Superior temporal gyrus (tissue), 1 donor: ENCODE measurements around the gene SDC3.

ENCODE experiments used
- DNase-seq: peaks from one replicate; pipeline ENCODE4 v3.0.0-alpha.2; 2016; ENCODE audit errors: extremely low spot score

SDC3 gene

DNA sequence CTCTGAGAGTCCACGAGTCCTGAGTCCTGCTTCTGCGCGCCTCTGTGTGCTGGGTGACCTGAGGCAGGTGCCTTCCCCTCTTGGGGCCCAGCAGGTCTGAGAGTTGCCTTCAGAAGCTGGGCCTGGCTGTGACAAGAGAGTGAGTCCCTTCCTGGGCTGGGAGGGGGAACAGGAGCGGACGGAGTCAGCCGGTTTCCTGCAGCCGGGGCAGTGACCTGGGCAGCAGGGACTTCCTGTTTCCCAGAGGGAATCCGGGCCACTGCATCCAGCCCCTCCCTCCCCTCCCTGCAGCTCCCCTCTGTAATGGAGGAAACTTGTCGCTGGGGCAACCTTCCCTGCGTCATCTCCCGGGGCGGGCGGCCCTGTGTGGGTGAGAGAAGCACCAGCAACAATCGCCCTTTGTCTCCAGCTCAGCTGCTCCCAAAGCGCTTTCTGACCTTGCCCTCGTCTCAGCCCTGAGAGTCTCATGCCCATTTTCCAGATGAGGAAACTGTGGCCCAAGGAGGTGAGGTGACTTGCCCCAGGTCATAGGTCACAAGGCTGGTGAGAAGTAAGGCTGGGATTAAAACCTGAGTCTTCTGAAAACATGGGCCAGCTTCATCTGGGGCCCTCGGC is 61.1 kb downstream of the SDC3 start:
- DNase-seq: peak; percentile 80

- DNase-seq: no peak
Observed at GRCh38 chr1:30846587-30846986, 62.0 kb downstream of the SDC3 start.

DNA sequence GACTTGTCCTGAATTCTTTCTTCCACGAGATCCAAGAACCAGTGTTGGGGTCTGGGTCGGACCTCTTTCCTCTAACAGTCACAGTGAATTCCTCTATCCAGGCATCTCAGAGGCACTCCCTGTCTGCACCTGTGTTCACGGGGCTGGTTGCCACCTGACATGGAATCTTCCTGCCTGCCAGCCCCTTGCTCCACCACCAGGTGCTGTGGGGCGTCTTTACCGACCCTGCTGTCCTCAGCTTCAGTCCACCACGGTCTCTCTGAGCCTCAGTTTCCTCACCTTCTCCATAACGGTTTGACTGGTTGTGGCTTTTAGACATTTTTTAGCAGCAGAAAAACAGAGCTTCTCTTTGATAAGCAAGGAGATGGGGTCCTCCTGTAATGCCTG is 62.7 kb downstream of the SDC3 start:
- DNase-seq: no peak

DNA sequence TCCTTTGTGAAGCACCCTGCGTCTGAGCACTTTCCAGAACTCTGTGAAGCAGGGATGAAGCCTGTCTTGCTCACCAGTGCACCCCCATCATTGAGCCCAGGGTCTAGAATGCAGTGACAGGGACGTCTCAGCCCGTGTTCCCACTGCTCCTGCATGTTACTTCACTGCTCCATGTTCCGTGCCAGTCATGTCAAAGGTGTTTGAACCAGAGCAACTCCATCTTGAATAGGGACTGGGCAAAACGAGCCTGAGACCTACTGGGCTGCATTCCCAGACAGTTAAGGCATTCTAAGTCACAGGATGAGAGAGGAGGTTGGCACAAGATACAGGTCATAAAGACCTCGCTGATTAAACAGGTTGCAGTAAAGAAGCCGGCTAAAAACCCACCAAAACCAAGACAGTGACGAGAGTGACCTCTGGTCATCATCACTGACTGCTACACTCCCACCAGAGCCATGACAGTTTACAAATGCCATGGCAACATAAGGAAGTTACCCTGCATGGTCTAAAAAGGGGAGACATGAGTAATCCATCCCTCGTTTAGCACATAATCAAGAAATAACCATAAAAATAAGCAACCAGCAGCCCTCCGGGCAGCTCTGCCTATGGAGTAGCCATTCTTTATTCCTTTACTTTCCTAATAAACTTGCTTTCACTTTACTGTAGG is 63.2 kb downstream of the SDC3 start:
- DNase-seq: no peak

DNA sequence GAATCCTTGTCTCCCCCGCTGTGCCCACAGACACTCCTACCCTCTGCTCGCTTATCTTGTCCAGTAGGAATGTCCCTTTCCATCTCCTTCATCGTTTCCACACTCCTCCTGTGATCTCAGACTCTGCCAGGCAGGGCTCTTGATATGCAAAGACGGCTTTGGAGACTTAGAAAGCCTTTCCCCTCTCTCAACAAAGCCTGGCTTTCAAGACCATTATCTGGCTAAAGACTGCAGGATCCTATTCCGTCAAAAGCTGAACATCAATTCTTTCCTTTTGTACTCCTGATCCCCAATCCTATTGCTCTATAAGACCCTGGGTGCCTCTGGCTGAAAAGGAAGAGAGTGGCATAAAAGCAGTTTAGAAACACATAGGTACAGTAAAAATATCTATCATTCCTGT is 63.9 kb downstream of the SDC3 start:
- no peak for DNase-seq

DNA sequence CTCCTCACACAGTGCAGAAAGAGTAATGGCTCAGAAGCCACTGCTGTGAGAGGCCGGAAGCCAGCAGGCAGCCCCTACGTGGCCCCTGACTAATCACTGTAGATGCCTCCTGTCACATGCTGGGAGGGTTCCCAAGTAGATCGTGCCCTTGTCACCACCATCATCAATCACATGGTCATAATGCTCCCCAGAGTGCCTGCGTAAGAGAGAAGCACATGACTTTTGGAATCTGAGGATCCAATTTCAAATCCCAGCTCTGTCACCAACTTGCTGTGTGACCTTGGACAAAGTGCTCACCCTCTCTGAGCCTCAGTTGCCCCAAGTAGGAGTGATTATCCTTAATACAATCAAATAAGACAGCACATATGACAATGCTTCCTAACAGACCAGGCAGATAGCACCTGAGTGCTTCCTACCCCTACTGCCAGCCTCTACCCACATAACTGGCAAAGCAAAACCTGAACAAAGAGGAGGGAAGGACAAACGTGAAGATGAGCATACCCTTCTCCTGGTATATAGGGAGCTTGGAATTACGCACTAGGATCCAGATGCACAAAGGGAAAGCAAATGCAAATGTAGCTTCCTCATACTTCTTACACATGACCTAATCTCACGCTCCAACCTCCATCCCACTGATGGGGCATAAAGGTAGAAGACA is 65.7 kb downstream of the SDC3 start:
- DNase-seq: no peak

GRCh38 chr1:30840904-30841598 is 67.5 kb downstream of the SDC3 start:
- DNase-seq: no peak

GRCh38 chr1:30839827-30840359 is 68.7 kb downstream of the SDC3 start:
- no peak for DNase-seq

- DNase-seq: no peak
Observed at GRCh38 chr1:30838996-30839395, 69.6 kb downstream of the SDC3 start.

DNA sequence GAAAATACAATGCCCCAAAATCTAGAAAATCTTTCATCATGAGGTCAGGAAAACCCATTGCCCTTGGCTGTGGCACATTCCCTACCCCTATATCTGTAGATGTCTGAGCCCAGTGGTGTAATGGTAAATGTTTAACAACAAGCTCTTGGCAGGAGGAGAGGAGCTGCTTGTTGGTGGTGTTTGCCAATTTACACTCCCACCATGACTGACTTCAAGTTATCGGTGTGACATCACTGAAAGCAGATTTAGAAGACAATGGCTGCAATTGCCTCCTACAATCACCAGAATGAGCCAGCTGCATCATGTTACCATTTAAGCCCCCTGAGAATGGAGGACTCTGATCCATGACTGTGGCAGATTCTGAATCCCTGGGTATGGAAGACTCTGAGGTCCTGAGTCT is 70.9 kb downstream of the SDC3 start:
- DNase-seq: no peak

DNA sequence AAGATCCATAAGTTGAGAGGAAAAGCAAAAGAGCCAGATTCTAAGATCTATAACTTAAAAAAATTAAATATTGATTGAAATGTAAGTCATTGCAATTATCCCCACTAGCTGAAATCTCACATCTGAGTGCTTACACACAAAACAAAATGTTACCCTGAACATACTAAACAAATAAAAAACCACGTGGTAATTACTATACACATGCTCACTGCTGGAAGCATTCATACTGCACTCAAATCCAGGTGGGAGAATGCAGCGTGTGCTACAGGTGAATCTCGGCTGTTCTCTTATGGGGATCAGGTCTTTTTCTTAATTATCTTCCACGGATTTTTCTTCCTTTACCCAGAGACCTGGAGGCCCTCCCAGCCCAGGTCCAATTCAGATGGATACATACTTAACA is 74.3 kb downstream of the SDC3 start:
- DNase-seq: no peak

- DNase-seq: no peak
Observed at GRCh38 chr1:30830537-30830936, 78.0 kb downstream of the SDC3 start.

DNA sequence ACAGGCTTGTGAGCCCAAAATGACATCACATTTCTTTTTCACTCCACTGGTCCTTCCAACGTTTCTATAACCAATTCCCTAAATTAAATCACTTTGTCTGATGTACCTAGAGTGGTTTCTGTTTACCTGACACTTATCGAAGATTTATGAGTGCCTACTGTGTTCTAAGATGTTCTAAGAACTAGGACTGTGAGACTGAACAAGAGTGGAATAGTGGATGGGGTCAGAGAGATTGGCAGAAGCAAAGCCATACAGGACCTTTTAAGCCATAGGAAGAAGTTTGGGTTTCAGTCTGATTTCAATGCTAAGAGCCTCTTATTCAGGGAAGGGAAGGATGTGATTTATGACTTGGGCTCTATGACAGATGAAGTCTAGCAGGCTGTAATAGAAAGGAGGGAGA is 78.7 kb downstream of the SDC3 start:
- DNase-seq: no peak

- no peak for DNase-seq
Observed at GRCh38 chr1:30824736-30825429, 83.7 kb downstream of the SDC3 start.

DNA sequence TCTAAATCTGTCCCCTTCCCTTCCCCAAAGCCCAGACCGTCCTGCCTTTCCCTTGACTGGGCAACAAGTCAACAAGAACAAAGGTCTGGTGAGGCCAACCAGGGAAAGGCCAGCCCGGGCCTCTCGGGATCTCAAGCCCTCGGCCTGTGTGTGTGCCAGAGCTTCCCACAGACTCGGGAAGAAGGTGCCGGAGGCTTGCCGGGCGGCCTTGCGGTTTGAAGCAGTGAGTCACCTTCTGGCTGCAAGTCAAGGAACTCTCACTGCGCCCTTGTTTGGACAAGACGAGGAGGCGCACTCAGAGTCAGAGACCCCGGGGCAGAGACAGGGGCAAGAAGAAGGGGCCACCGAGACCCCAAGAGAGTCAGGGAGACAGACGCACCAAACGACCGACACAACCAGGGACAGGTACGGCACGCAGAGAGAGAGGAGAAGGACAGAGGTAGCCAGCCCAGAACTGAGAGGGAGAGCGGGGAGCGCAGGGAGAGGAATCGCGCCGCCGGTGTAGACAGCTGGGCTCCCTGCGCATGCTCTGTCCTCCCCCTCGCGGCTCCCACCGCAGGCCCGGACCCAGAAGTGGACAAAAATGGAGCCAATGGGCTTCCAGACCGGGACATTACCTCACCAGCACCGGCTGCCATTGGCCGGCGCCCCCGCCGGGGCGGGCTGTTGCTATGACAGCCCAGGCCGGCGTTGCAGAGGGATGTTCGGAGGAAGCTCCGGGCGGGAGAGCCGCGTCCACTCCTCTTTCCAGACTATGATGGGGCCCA is 84.4 kb downstream of the SDC3 start:
- peak; percentile 98 for DNase-seq

GRCh38 chr1:30823627-30823968 is 85.0 kb downstream of the SDC3 start:
- no peak for DNase-seq

- DNase-seq: no peak
Observed at GRCh38 chr1:30822966-30823581, 85.5 kb downstream of the SDC3 start.

GRCh38 chr1:30822006-30822405 is 86.6 kb downstream of the SDC3 start:
- no peak for DNase-seq

DNA sequence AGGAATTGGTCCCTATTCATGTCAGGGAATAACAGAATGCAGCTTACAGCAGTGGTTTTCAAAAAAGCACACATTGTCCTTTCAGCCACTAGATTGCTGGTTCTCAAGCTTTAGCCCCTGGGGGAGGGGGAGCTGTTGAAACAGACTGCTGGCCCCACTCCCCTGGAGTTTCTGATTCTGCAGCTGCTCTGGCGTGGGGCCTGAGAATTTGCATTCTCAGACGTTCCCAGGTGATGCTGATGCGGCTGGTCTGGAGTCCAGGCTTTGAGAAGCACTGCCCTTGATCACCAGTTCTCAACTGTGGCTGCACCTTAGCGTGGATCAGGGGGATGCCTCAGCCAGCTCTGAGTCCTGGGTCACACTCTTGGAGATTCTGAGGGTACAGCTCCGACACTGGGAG is 88.3 kb downstream of the SDC3 start:
- no peak for DNase-seq
